OCI-LY7 (cell line): ENCODE data around the gene RAB7A.

ENCODE experiments used
- EZH2phosphoT487 ChIP-seq: fragments of 200-600 bp; sonication (generic); IDR thresholded peaks from 2 replicates; pipeline ENCODE4 v1.6.1; 2018; ENCODE audit warnings: low read depth, borderline replicate concordance, mild to moderate bottlenecking, mixed run types, antibody characterized with exemption, low read length, moderate library complexity, mixed read lengths
- TF ChIP-seq, protein P1 (sequence below): fragments of 200-600 bp; sonication (generic); conservative IDR thresholded peaks from 2 replicates; pipeline ENCODE4 v1.5.1; 2014; ENCODE audit warnings: mild to moderate bottlenecking, antibody characterized with exemption, low read length, moderate library complexity, mixed read lengths

DNA sequence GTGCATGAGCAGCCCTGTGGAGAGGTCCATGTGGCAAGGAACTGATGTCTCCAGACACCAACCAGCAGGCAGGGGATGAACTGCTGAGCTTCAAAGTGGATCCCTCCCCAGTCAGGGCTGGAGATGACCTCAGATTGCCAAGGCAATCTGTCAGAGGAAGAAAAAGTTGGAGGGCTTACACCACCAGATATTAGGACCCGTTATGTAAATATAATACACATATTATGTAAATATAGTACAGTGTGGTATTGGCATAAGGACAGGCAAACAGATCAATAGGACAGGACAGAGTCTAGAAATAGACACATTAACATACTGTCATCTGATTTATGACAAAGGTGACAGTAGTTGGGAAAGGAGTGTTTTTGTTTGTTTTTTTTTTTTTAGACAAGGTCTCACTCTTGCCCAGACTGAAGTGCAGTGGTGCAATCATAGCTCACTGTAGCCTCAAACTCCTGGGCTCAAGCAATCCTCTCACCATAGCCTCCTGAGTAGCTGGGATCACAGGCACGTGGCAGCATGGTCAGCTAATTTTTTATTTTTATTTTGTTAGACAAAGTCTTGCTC lies 18.0 kb upstream of the RAB7A start:
- TF ChIP-seq, protein P1, sequence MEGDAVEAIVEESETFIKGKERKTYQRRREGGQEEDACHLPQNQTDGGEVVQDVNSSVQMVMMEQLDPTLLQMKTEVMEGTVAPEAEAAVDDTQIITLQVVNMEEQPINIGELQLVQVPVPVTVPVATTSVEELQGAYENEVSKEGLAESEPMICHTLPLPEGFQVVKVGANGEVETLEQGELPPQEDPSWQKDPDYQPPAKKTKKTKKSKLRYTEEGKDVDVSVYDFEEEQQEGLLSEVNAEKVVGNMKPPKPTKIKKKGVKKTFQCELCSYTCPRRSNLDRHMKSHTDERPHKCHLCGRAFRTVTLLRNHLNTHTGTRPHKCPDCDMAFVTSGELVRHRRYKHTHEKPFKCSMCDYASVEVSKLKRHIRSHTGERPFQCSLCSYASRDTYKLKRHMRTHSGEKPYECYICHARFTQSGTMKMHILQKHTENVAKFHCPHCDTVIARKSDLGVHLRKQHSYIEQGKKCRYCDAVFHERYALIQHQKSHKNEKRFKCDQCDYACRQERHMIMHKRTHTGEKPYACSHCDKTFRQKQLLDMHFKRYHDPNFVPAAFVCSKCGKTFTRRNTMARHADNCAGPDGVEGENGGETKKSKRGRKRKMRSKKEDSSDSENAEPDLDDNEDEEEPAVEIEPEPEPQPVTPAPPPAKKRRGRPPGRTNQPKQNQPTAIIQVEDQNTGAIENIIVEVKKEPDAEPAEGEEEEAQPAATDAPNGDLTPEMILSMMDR = no peak
- no peak for TF ChIP-seq EZH2phosphoT487
